ENCODE measurements around the gene MACC1. TPM values are rescaled to one million over a fixed set of nuclear protein-coding genes. Genes with fewer than 3 reads are reported as not detected.

Gene MACC1
- total RNA-seq, 1 donor from 2014 or later, result 35.2 TPM

Other genes starting within 250 kb of the MACC1 start
- 48.5 TPM for gene ITGB8, start 113.5 kb upstream of the MACC1 start, total RNA-seq